ENCODE measurements around the gene GPAT2. TPM values are rescaled to one million over a fixed set of nuclear protein-coding genes. Genes with fewer than 3 reads are reported as not detected.
"Not testable (repeated sequence)": the region's sequence is repeated elsewhere in the genome, so short reads cannot be mapped to it uniquely, and the experiment has no call there.

GPAT2 gene
- total and polyA plus RNA-seq, 2 of the 13 experiments (the other 11 are each of a cell fraction or from before 2014, with no cell fraction given) = not detected

DNA sequence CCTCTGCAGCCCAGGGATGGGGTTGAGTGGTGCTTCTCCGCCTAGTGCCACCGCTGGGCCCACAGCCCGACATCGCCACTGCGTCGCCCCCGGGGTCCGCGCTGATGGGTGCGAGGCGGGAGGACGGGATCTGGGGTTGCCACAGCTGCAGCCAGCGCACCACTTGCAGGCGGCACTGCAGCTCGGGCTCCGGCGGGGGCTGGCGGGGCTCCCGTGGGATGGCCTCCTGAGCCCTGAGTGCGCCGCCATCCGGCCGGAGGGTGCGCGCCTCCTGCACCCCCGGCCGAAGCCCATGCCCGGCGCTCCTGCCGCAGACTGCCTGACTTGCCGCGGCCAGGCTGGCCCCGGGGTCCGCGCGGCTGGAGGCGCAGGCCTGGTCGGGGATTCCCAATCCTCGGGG is 42.6 kb downstream of the GPAT2 start (continued):
- not testable (repeated sequence) for TF ChIP-seq MAZ (IDR thresholded peaks at IDR 0.05; ENCODE audit: borderline replicate concordance, low read depth, low read length)
- TF ChIP-seq MAZ (CRISPR knock-in tag; IDR thresholded peaks at IDR 0.05; ENCODE audit: low read depth) (peak; percentile 81), SPEN (CRISPR knock-in tag; IDR thresholded peaks at IDR 0.05; ENCODE audit: low read depth) (peak; percentile 46; the same call in 1 of the 2 replicates), ZBTB38 (CRISPR knock-in tag; IDR thresholded peaks at IDR 0.05) (peak; percentile 14; the same call in 1 of the 2 replicates), ZNF556 (CRISPR knock-in tag; IDR thresholded peaks at IDR 0.05; ENCODE audit: borderline replicate concordance) (0 out of 2 replicates have a peak, but pooled peaks have one; percentile 19), POGZ (CRISPR knock-in tag; IDR thresholded peaks at IDR 0.05) (peak; percentile 62; the same call in 1 of the 2 replicates), ZNF776 (CRISPR knock-in tag; IDR thresholded peaks at IDR 0.05) (peak; percentile 84), ZNF879 (CRISPR knock-in tag; IDR thresholded peaks at IDR 0.05) (0 out of 2 replicates have a peak, but pooled peaks have one; percentile 68), KMT2B (CRISPR knock-in tag; IDR thresholded peaks at IDR 0.05) (peak; percentile 23; the same call in 1 of the 2 replicates), ZNF747 (CRISPR knock-in tag; IDR thresholded peaks at IDR 0.05; ENCODE audit: borderline replicate concordance) (0 out of 2 replicates have a peak, but pooled peaks have one; percentile 23), ZNF552 (CRISPR knock-in tag; IDR thresholded peaks at IDR 0.05; ENCODE audit: borderline replicate concordance) (0 out of 2 replicates have a peak, but pooled peaks have one; percentile 38), MTA1 (CRISPR knock-in tag; IDR thresholded peaks at IDR 0.05; ENCODE audit: borderline replicate concordance) (peak; percentile 49; the same call in 1 of the 2 replicates), ZNF230 (CRISPR knock-in tag; IDR thresholded peaks at IDR 0.05) (0 out of 2 replicates have a peak, but pooled peaks have one; percentile 33)
- TF ChIP-seq, protein P1, sequence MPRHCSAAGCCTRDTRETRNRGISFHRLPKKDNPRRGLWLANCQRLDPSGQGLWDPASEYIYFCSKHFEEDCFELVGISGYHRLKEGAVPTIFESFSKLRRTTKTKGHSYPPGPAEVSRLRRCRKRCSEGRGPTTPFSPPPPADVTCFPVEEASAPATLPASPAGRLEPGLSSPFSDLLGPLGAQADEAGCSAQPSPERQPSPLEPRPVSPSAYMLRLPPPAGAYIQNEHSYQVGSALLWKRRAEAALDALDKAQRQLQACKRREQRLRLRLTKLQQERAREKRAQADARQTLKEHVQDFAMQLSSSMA (CRISPR knock-in tag; IDR thresholded peaks at IDR 0.05) = peak; percentile 53; the same call in 1 of the 2 replicates
- TF ChIP-seq, protein P2, sequence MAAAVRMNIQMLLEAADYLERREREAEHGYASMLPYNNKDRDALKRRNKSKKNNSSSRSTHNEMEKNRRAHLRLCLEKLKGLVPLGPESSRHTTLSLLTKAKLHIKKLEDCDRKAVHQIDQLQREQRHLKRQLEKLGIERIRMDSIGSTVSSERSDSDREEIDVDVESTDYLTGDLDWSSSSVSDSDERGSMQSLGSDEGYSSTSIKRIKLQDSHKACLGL (CRISPR knock-in tag; IDR thresholded peaks at IDR 0.05) = peak; percentile 80
- TF ChIP-seq, protein P3, sequence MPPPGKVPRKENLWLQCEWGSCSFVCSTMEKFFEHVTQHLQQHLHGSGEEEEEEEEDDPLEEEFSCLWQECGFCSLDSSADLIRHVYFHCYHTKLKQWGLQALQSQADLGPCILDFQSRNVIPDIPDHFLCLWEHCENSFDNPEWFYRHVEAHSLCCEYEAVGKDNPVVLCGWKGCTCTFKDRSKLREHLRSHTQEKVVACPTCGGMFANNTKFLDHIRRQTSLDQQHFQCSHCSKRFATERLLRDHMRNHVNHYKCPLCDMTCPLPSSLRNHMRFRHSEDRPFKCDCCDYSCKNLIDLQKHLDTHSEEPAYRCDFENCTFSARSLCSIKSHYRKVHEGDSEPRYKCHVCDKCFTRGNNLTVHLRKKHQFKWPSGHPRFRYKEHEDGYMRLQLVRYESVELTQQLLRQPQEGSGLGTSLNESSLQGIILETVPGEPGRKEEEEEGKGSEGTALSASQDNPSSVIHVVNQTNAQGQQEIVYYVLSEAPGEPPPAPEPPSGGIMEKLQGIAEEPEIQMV (CRISPR knock-in tag; IDR thresholded peaks at IDR 0.05; ENCODE audit: low read depth) = 0 out of 2 replicates have a peak, but pooled peaks have one; percentile 26
- TF ChIP-seq, protein P4, sequence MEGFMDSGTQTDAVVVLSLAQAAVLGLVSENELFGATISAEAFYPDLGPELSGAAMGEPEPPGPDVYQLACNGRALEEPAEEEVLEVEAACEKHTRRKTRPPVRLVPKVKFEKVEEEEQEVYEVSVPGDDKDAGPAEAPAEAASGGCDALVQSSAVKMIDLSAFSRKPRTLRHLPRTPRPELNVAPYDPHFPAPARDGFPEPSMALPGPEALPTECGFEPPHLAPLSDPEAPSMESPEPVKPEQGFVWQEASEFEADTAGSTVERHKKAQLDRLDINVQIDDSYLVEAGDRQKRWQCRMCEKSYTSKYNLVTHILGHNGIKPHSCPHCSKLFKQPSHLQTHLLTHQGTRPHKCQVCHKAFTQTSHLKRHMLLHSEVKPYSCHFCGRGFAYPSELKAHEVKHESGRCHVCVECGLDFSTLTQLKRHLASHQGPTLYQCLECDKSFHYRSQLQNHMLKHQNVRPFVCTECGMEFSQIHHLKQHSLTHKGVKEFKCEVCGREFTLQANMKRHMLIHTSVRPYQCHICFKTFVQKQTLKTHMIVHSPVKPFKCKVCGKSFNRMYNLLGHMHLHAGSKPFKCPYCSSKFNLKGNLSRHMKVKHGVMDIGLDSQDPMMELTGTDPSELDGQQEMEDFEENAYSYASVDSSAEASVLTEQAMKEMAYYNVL (CRISPR knock-in tag; IDR thresholded peaks at IDR 0.05; ENCODE audit: borderline replicate concordance) = peak; percentile 36; the same call in 1 of the 2 replicates
- TF ChIP-seq, protein P5, sequence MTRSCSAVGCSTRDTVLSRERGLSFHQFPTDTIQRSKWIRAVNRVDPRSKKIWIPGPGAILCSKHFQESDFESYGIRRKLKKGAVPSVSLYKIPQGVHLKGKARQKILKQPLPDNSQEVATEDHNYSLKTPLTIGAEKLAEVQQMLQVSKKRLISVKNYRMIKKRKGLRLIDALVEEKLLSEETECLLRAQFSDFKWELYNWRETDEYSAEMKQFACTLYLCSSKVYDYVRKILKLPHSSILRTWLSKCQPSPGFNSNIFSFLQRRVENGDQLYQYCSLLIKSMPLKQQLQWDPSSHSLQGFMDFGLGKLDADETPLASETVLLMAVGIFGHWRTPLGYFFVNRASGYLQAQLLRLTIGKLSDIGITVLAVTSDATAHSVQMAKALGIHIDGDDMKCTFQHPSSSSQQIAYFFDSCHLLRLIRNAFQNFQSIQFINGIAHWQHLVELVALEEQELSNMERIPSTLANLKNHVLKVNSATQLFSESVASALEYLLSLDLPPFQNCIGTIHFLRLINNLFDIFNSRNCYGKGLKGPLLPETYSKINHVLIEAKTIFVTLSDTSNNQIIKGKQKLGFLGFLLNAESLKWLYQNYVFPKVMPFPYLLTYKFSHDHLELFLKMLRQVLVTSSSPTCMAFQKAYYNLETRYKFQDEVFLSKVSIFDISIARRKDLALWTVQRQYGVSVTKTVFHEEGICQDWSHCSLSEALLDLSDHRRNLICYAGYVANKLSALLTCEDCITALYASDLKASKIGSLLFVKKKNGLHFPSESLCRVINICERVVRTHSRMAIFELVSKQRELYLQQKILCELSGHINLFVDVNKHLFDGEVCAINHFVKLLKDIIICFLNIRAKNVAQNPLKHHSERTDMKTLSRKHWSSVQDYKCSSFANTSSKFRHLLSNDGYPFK (CRISPR knock-in tag; IDR thresholded peaks at IDR 0.05; ENCODE audit: borderline replicate concordance) = peak; percentile 71; the same call in 1 of the 2 replicates
- TF ChIP-seq, protein P6, sequence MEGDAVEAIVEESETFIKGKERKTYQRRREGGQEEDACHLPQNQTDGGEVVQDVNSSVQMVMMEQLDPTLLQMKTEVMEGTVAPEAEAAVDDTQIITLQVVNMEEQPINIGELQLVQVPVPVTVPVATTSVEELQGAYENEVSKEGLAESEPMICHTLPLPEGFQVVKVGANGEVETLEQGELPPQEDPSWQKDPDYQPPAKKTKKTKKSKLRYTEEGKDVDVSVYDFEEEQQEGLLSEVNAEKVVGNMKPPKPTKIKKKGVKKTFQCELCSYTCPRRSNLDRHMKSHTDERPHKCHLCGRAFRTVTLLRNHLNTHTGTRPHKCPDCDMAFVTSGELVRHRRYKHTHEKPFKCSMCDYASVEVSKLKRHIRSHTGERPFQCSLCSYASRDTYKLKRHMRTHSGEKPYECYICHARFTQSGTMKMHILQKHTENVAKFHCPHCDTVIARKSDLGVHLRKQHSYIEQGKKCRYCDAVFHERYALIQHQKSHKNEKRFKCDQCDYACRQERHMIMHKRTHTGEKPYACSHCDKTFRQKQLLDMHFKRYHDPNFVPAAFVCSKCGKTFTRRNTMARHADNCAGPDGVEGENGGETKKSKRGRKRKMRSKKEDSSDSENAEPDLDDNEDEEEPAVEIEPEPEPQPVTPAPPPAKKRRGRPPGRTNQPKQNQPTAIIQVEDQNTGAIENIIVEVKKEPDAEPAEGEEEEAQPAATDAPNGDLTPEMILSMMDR (CRISPR knock-in tag; IDR thresholded peaks at IDR 0.05) = peak; percentile 42; the same call in 1 of the 2 replicates

All from HepG2 (cell line).